GM21528 (cell line): ENCODE data around the gene SLIT3.

Source experiments
- ATAC-seq: cut with Tn5 transposase; IDR thresholded peaks from one replicate; pipeline ENCODE4 v1.9.1; 2021; ENCODE audit warnings: mild to moderate bottlenecking, moderate library complexity; ENCODE audit not compliant: unreplicated experiment, low FRiP score

SLIT3 gene

GRCh38 chr5:168737066-168737465, 563.9 kb downstream of the SLIT3 start:
- ATAC-seq, result no peak

- ATAC-seq, result no peak
These were observed 564.6 kb downstream of the SLIT3 start for GRCh38 chr5:168736281-168736831.

- ATAC-seq, result peak; percentile 73
These were observed 566.2 kb downstream of the SLIT3 start for GRCh38 chr5:168734620-168735300.

GRCh38 chr5:168734119-168734518, 566.8 kb downstream of the SLIT3 start:
- no peak for ATAC-seq

- ATAC-seq, result no peak
These were observed 572.3 kb downstream of the SLIT3 start for GRCh38 chr5:168728546-168729211.

- no peak for ATAC-seq
These were observed 573.4 kb downstream of the SLIT3 start for GRCh38 chr5:168727547-168727946.

GRCh38 chr5:168726342-168726741, 574.6 kb downstream of the SLIT3 start:
- no peak for ATAC-seq

GRCh38 chr5:168724227-168724626, 576.7 kb downstream of the SLIT3 start:
- no peak for ATAC-seq

- no peak for ATAC-seq
These were observed 577.9 kb downstream of the SLIT3 start for GRCh38 chr5:168723037-168723436.

- ATAC-seq, result no peak
These were observed 579.0 kb downstream of the SLIT3 start for GRCh38 chr5:168721966-168722365.

GRCh38 chr5:168721002-168721753, 579.8 kb downstream of the SLIT3 start:
- ATAC-seq, result no peak

GRCh38 chr5:168720575-168720974, 580.4 kb downstream of the SLIT3 start:
- no peak for ATAC-seq

GRCh38 chr5:168714046-168714445, 586.9 kb downstream of the SLIT3 start:
- ATAC-seq, result no peak

GRCh38 chr5:168713051-168713450, 587.9 kb downstream of the SLIT3 start:
- no peak for ATAC-seq

- ATAC-seq, result no peak
These were observed 588.5 kb downstream of the SLIT3 start for GRCh38 chr5:168712280-168712924.

GRCh38 chr5:168710706-168711105, 590.2 kb downstream of the SLIT3 start:
- no peak for ATAC-seq

GRCh38 chr5:168707716-168708695, 592.9 kb downstream of the SLIT3 start:
- no peak for ATAC-seq

- ATAC-seq, result no peak
These were observed 594.3 kb downstream of the SLIT3 start for GRCh38 chr5:168706655-168707069.

- no peak for ATAC-seq
These were observed 595.6 kb downstream of the SLIT3 start for GRCh38 chr5:168705321-168705720.

- ATAC-seq, result no peak
These were observed 598.4 kb downstream of the SLIT3 start for GRCh38 chr5:168702511-168702910.
